K562 (cell line): Measurements from ENCODE around the gene CHD2. TPM values are rescaled to one million over a fixed set of nuclear protein-coding genes. Genes with fewer than 3 reads are reported as not detected.

Source experiments
- BCOR ChIP-seq: fragments of 450-650 bp; IDR thresholded peaks from 2 replicates; pipeline ENCODE4 v1.6.1; 2016
- CSDE1 ChIP-seq, 2 experiments: fragments of 450-650 bp; IDR thresholded peaks; 2 replicates each; pipeline ENCODE4 v1.6.1; 2016; ENCODE audit warnings: mild to moderate bottlenecking in 1 of 2
- DIDO1 ChIP-seq: fragments of 450-650 bp; IDR thresholded peaks from 2 replicates; pipeline ENCODE4 v1.6.1; 2016; ENCODE audit warnings: low read depth, missing biosample characterization, missing genetic modification characterization
- E2F3 ChIP-seq: fragments of 250-450 bp; sonication (Bioruptor Pico); IDR thresholded peaks from 2 replicates; pipeline ENCODE4 v1.4.0; 2020; ENCODE audit warnings: mild to moderate bottlenecking
- EGR1 ChIP-seq: fragments of 450-650 bp; conservative IDR thresholded peaks from 2 replicates; pipeline ENCODE4 v1.6.1; 2017; ENCODE audit warnings: mild to moderate bottlenecking
- ELF4 ChIP-seq: fragments of 450-650 bp; formaldehyde crosslinking; IDR thresholded peaks from 2 replicates; pipeline ENCODE4 v1.4.0; 2022; ENCODE audit warnings: missing genetic modification characterization
- HLTF ChIP-seq: fragments of 450-650 bp; IDR thresholded peaks from 2 replicates; pipeline ENCODE4 v1.6.1; 2016
- MEIS2 ChIP-seq: fragments of 450-650 bp; IDR thresholded peaks from 2 replicates; pipeline ENCODE4 v1.6.1; 2014; ENCODE audit warnings: mild to moderate bottlenecking; ENCODE audit not compliant: partially characterized antibody
- NONO ChIP-seq, 2 experiments: fragments of 200-400 bp in 1 of 2; fragments of 450-650 bp in 1 of 2; formaldehyde crosslinking in 1 of 2; IDR thresholded peaks; 2 replicates each; pipeline ENCODE4 v1.6.1; 2017; ENCODE audit warnings: low read depth in 2 of 2, mild to moderate bottlenecking in 2 of 2, moderate library complexity in 2 of 2, low read length in 1 of 2
- NUFIP1 ChIP-seq: fragments of 450-650 bp; IDR thresholded peaks from 2 replicates; pipeline ENCODE4 v1.6.1; 2018; ENCODE audit not compliant: partially characterized antibody
- POLR2G ChIP-seq: fragments of 200-400 bp; formaldehyde crosslinking; IDR thresholded peaks from 2 replicates; pipeline ENCODE4 v1.6.1; 2017; ENCODE audit warnings: low read depth, mild to moderate bottlenecking, antibody characterized with exemption, low read length, moderate library complexity
- RAD21 ChIP-seq, 2 experiments: fragments of 250-450 bp in 1 of 2; fragments of 450-650 bp in 1 of 2; sonication (Bioruptor Pico) in 1 of 2; formaldehyde crosslinking in 1 of 2; IDR thresholded peaks in 1 of 2; conservative IDR thresholded peaks in 1 of 2; 2 replicates each; pipeline versions ENCODE4 v1.4.0 to v1.8.0; 2020 to 2022; ENCODE audit warnings: mild to moderate bottlenecking in 2 of 2, moderate library complexity in 1 of 2
- RBM22 ChIP-seq: fragments of 200-400 bp; formaldehyde crosslinking; IDR thresholded peaks from 2 replicates; pipeline ENCODE4 v1.6.1; 2018; ENCODE audit warnings: low read length, low read depth; ENCODE audit not compliant: poor library complexity, severe bottlenecking
- RHOXF2B ChIP-seq: fragments of 250-450 bp; sonication (Bioruptor Pico); conservative IDR thresholded peaks from 2 replicates; pipeline ENCODE4 v1.5.1; 2021
- RNF2 ChIP-seq: sonication (generic); IDR thresholded peaks from 2 replicates; pipeline ENCODE4 v1.6.1; 2016
- SLC30A9 ChIP-seq: fragments of 250-450 bp; sonication (Bioruptor Pico); IDR thresholded peaks from 2 replicates; pipeline ENCODE4 v1.8.0; 2022; ENCODE audit warnings: mild to moderate bottlenecking, moderate library complexity
- STAG1 ChIP-seq: sonication (generic); formaldehyde crosslinking; IDR thresholded peaks from 2 replicates; pipeline ENCODE4 v1.5.0; 2020; ENCODE audit warnings: missing genetic modification reagents, borderline replicate concordance
- polyA plus RNA-seq, 8 experiments: library from polyadenylated mRNA; depleted of rRNA in 4 of 8; stranded (reverse) in 5 of 8; unstranded in 3 of 8; fragments of >200 nt; fragmentation: Nextera tagmentation in 2 of 8; fragmentation: Illumina TruSeq in 1 of 8; extraction: Ambion mirVana in 2 of 8; extraction: Trizol in 1 of 8; gene quantifications; 2 replicates each; pipeline versions ENCODE4 v1.2.1 to v1.2.3, GENCODE V29; 2011 to 2014; ENCODE audit warnings: inconsistent platforms in 1 of 8, missing spikeins in 1 of 8
- total RNA-seq, 7 experiments: library from RNA; depleted of rRNA in 6 of 7; stranded (reverse); fragments of >200 nt in 6 of 7; fragmentation: Illumina TruSeq in 2 of 7; extraction: Trizol in 2 of 7; gene quantifications; 2 replicates each; pipeline versions ENCODE4 v1.2.1 to v1.2.3, GENCODE V29; 2011 to 2021; ENCODE audit warnings: low replicate concordance in 1 of 7
- TF ChIP-seq, protein P1 (sequence below): fragments of 450-650 bp; IDR thresholded peaks from 2 replicates; pipeline ENCODE4 v1.6.1; 2018; ENCODE audit warnings: mild to moderate bottlenecking, low read depth; ENCODE audit not compliant: partially characterized antibody
- TF ChIP-seq, protein P2 (sequence below), 2 experiments: fragments of 250-450 bp in 1 of 2; fragments of 450-650 bp in 1 of 2; sonication (Bioruptor Pico) in 1 of 2; IDR thresholded peaks; 2 replicates each; pipeline versions ENCODE4 v1.6.1 to v1.8.0; 2016 to 2021; ENCODE audit warnings: mild to moderate bottlenecking in 2 of 2, moderate library complexity in 2 of 2, missing compliant biosample characterization in 1 of 2, missing genetic modification characterization in 1 of 2
- TF ChIP-seq, protein P3 (sequence below): IDR thresholded peaks from 2 replicates; pipeline ENCODE4 v1.6.1; 2011; ENCODE audit not compliant: insufficient read length; ENCODE audit errors: extremely low read depth
- TF ChIP-seq, protein P4 (sequence below): fragments of 450-650 bp; conservative IDR thresholded peaks from 2 replicates; pipeline ENCODE4 v1.6.1; 2016; ENCODE audit warnings: missing genetic modification characterization, low read depth, mild to moderate bottlenecking, control low read depth, missing compliant biosample characterization

Gene CHD2
- total and polyA plus RNA-seq, 9 of the 15 experiments (the other 6 are each of a cell fraction or from before 2014, with no cell fraction given): 38.9 to 70.8 (median 56.2) TPM

DNA sequence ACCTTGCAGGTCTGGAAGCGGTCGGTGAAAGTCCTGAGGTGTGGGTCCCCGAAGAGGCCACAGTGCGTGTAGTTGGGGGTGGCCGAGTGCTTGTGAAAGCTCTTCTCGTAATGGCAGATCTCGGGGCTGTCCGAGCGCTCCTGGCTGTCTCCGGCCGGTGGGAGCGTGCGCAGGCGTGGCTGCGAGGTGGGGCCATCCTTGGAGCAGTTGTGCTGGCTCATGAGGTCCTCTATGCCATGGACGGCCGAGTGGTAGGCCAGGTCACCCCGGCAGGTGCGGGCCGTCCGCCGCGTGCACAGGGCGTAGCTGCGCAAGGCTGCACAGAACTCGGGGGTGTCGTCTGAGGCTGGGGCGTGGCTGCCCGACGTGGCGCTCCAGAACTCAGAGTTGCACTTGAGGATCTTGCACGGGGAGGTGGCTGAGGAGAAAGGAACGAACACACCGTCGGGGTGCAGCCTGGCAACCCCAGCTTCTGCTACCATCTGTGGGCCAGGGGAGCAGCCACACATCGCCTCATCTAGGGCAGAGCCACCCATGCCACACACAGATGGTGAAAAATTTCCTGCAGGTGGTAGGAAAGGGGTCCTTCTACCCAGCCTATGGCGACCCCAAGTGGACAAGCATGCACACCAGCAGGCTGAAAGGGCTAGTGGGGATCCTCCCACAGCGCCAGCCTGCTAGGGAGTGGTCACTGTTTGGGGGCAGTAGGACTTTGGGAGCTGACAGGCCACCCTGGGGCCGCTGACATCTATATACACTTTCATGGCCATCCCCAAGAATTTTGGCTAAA is 152.2 kb downstream of the CHD2 start (continued):
- TF ChIP-seq, protein P1, sequence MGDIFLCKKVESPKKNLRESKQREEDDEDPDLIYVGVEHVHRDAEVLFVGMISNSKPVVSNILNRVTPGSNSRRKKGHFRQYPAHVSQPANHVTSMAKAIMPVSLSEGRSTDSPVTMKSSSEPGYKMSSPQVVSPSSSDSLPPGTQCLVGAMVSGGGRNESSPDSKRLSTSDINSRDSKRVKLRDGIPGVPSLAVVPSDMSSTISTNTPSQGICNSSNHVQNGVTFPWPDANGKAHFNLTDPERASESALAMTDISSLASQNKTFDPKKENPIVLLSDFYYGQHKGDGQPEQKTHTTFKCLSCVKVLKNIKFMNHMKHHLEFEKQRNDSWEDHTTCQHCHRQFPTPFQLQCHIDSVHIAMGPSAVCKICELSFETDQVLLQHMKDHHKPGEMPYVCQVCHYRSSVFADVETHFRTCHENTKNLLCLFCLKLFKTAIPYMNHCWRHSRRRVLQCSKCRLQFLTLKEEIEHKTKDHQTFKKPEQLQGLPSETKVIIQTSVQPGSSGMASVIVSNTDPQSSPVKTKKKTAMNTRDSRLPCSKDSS: no peak
- no peak for TF ChIP-seq POLR2G
- TF ChIP-seq HLTF: no peak
- no peak for TF ChIP-seq NONO (IDR thresholded peaks at IDR 0.05; ENCODE audit: low read depth in 2 of 2, low read length in 1 of 2)
- peak; percentile 65; the same call in 1 of the 2 replicates for TF ChIP-seq STAG1 (CRISPR knock-in tag)
- no peak for TF ChIP-seq RNF2
- no peak for TF ChIP-seq RBM22
- no peak for TF ChIP-seq E2F3 (CRISPR knock-in tag)
- no peak for TF ChIP-seq RHOXF2B (CRISPR knock-in tag)
- TF ChIP-seq, protein P2, sequence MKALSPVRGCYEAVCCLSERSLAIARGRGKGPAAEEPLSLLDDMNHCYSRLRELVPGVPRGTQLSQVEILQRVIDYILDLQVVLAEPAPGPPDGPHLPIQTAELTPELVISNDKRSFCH (CRISPR knock-in tag; IDR thresholded peaks at IDR 0.05): no peak
- TF ChIP-seq, protein P2 (tag; IDR thresholded peaks at IDR 0.05): no peak
- TF ChIP-seq, protein P3, sequence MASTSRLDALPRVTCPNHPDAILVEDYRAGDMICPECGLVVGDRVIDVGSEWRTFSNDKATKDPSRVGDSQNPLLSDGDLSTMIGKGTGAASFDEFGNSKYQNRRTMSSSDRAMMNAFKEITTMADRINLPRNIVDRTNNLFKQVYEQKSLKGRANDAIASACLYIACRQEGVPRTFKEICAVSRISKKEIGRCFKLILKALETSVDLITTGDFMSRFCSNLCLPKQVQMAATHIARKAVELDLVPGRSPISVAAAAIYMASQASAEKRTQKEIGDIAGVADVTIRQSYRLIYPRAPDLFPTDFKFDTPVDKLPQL: no peak
- TF ChIP-seq SLC30A9: no peak
- TF ChIP-seq CSDE1 (IDR thresholded peaks at IDR 0.05): no peak
- TF ChIP-seq EGR1: peak; percentile 18; the same call in 1 of the 2 replicates
- peak; percentile 29 to 65 for TF ChIP-seq RAD21 (CRISPR knock-in tag; conservative IDR thresholded peaks at IDR 0.05 in 1 of 2, IDR thresholded peaks at IDR 0.05 in 1 of 2)
- TF ChIP-seq, protein P4, sequence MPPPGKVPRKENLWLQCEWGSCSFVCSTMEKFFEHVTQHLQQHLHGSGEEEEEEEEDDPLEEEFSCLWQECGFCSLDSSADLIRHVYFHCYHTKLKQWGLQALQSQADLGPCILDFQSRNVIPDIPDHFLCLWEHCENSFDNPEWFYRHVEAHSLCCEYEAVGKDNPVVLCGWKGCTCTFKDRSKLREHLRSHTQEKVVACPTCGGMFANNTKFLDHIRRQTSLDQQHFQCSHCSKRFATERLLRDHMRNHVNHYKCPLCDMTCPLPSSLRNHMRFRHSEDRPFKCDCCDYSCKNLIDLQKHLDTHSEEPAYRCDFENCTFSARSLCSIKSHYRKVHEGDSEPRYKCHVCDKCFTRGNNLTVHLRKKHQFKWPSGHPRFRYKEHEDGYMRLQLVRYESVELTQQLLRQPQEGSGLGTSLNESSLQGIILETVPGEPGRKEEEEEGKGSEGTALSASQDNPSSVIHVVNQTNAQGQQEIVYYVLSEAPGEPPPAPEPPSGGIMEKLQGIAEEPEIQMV (tag): no peak
- TF ChIP-seq NUFIP1: no peak
- TF ChIP-seq BCOR: no peak
- TF ChIP-seq MEIS2: no peak
- no peak for TF ChIP-seq DIDO1 (tag)
- TF ChIP-seq ELF4 (CRISPR knock-in tag): no peak
